DND-41 (cell line): ENCODE results near the gene ANAPC15.

Source experiments
- ATAC-seq: fragments of 200-7000 bp; cut with Tn5 transposase; 3 replicates; pipeline ENCODE4 v1.9.1; 2021; ENCODE audit warnings: low read depth; ENCODE audit not compliant: insufficient read depth
- DNase-seq: peaks from one replicate; pipeline ENCODE4 v3.0.0-alpha.2; 2020
- H2AFZ ChIP-seq: 2 replicates; pipeline ENCODE4 v1.6.0; 2012; ENCODE audit warnings: low read depth, low read length
- H3K27ac ChIP-seq: 2 replicates; pipeline ENCODE4 v1.5.1; 2012; ENCODE audit warnings: low read length, inconsistent platforms
- H3K27me3 ChIP-seq: fragments of 200-600 bp; sonication (generic); 2 replicates; pipeline ENCODE4 v1.6.0; 2012; ENCODE audit warnings: low read length, mild to moderate bottlenecking, inconsistent platforms; ENCODE audit not compliant: insufficient read depth, poor library complexity
- H3K36me3 ChIP-seq: 2 replicates; pipeline ENCODE4 v1.5.1; 2012; ENCODE audit warnings: low read length, inconsistent platforms; ENCODE audit not compliant: insufficient read depth
- H3K4me1 ChIP-seq: 2 replicates; pipeline ENCODE4 v1.5.1; 2012; ENCODE audit warnings: mild to moderate bottlenecking, low read length; ENCODE audit not compliant: insufficient read depth
- H3K4me2 ChIP-seq: 2 replicates; pipeline ENCODE4 v1.6.0; 2012; ENCODE audit warnings: mild to moderate bottlenecking, moderate library complexity, low read length, inconsistent platforms; ENCODE audit not compliant: insufficient read depth
- H3K4me3 ChIP-seq, 2 experiments: fragments of 200-600 bp in 1 of 2; shearing (Covaris generic) in 1 of 2; 2 replicates each; pipeline ENCODE4 v1.5.1; 2012 to 2016; ENCODE audit warnings: inconsistent platforms in 2 of 2, low read length in 2 of 2, mild to moderate bottlenecking in 2 of 2, low read depth in 1 of 2, moderate library complexity in 1 of 2
- H3K79me2 ChIP-seq: 2 replicates; pipeline ENCODE4 v1.6.0; 2012; ENCODE audit warnings: low read length, inconsistent platforms; ENCODE audit not compliant: insufficient read depth
- H3K9ac ChIP-seq: 2 replicates; pipeline ENCODE4 v1.6.0; 2012; ENCODE audit warnings: low read depth, mild to moderate bottlenecking, inconsistent platforms, low read length, moderate library complexity
- H3K9me3 ChIP-seq: 2 replicates; pipeline ENCODE4 v1.5.1; 2012; ENCODE audit warnings: low read length, moderate library complexity, mild to moderate bottlenecking, inconsistent platforms; ENCODE audit not compliant: insufficient read depth, severe bottlenecking
- H4K20me1 ChIP-seq: 2 replicates; pipeline ENCODE4 v1.6.0; 2012; ENCODE audit warnings: low read length; ENCODE audit not compliant: insufficient read depth
- EZH2 ChIP-seq: IDR thresholded peaks from 3 replicates; pipeline ENCODE4 v1.6.1; 2012; ENCODE audit warnings: borderline replicate concordance, low read depth, mild to moderate bottlenecking, moderate library complexity, low read length, inconsistent platforms; ENCODE audit not compliant: severe bottlenecking
- TF ChIP-seq, protein P1 (sequence below): IDR thresholded peaks from 2 replicates; pipeline ENCODE4 v1.5.1; 2012; ENCODE audit warnings: borderline replicate concordance, low read length, moderate library complexity, mild to moderate bottlenecking; ENCODE audit not compliant: poor library complexity, severe bottlenecking; ENCODE audit errors: extremely low read depth

ANAPC15 gene

DNA sequence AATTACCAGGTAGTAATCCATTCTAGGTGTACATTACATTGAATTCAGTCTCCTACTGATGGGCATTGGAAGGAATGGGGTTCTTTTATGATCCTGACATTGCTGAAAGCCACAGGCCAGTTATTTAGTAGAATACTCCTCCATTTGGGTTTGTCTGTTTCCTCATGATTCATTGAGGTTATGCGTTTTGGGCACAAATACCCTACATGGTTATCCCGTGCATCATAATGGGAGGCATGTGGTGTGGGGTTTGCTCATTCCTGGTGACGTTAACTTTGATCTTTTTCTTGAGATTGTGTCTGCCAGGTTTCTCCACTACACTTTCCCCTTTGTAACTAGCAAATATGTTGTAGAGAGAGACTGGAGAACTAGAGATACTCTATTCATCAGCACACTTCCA, 28.6 kb upstream of the ANAPC15 start:
- H2AFZ ChIP-seq: no peak overlapping the region
- no peak for ATAC-seq
- H3K27me3 ChIP-seq: peaks cover 5% of the 10 kb centered on the region
- no peaks in the 10 kb centered on the region for H4K20me1 ChIP-seq
- peaks cover 3% of the 10 kb centered on the region; the same call in 1 of the 2 replicates for H3K4me1 ChIP-seq
- TF ChIP-seq, protein P1, sequence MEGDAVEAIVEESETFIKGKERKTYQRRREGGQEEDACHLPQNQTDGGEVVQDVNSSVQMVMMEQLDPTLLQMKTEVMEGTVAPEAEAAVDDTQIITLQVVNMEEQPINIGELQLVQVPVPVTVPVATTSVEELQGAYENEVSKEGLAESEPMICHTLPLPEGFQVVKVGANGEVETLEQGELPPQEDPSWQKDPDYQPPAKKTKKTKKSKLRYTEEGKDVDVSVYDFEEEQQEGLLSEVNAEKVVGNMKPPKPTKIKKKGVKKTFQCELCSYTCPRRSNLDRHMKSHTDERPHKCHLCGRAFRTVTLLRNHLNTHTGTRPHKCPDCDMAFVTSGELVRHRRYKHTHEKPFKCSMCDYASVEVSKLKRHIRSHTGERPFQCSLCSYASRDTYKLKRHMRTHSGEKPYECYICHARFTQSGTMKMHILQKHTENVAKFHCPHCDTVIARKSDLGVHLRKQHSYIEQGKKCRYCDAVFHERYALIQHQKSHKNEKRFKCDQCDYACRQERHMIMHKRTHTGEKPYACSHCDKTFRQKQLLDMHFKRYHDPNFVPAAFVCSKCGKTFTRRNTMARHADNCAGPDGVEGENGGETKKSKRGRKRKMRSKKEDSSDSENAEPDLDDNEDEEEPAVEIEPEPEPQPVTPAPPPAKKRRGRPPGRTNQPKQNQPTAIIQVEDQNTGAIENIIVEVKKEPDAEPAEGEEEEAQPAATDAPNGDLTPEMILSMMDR: no peak
- no peak for TF ChIP-seq EZH2
- H3K36me3 ChIP-seq: no peaks in the 10 kb centered on the region
- no peak overlapping the region for H3K27ac ChIP-seq
- H3K79me2 ChIP-seq: no peaks in the 10 kb centered on the region
- no peak for DNase-seq
- H3K9ac ChIP-seq: no peak overlapping the region
- no peaks in the 10 kb centered on the region for H3K9me3 ChIP-seq
- H3K4me2 ChIP-seq: no peak overlapping the region
- H3K4me3 ChIP-seq: no peak overlapping the region

DNA sequence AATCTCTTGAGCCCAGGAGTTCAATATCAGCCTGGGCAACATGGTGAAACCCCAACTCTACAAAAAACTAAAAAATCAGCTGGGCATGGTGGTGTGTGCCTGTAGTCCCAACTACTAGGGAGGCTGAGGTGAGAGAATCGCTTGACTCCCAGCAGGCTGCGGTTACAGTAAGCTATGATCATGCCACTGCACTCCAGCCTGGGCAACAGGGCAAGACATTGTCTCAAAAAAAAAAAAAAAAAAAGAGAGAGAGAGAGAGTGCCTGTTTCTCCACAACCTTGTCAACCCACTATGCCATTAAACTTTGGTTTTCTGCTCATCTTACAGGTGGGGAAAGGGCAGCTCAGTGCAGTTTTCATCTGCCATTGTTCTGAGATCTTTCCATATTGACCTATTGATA, 28.2 kb upstream of the ANAPC15 start:
- no peak overlapping the region for H3K4me3 ChIP-seq
- TF ChIP-seq, protein P1: no peak
- TF ChIP-seq EZH2: no peak
- no peak for DNase-seq
- no peak overlapping the region for H3K4me2 ChIP-seq
- no peak for ATAC-seq
- no peak overlapping the region for H3K9ac ChIP-seq
- no peaks in the 10 kb centered on the region for H4K20me1 ChIP-seq
- no peaks in the 10 kb centered on the region for H3K36me3 ChIP-seq
- H3K4me1 ChIP-seq: peaks cover 3% of the 10 kb centered on the region; the same call in 1 of the 2 replicates
- no peak overlapping the region for H2AFZ ChIP-seq
- H3K79me2 ChIP-seq: no peaks in the 10 kb centered on the region
- peaks cover 5% of the 10 kb centered on the region for H3K27me3 ChIP-seq
- H3K27ac ChIP-seq: no peak overlapping the region
- no peaks in the 10 kb centered on the region for H3K9me3 ChIP-seq

DNA sequence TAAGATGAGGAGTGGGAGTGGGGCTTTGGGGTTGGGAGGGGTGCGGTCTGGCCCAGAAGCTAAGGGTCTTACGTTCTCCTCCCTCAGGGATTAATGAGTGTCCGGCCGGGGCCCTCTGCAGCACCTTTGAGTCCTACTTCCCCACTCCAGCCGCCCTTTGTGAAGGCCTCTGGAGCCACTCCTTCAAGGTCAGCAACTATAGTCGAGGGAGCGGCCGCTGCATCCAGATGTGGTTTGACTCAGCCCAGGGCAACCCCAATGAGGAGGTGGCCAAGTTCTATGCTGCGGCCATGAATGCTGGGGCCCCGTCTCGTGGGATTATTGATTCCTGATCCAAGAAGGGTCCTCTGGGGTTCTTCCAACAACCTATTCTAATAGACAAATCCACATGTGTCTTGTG, 27.0 kb upstream of the ANAPC15 start:
- no peak overlapping the region for H3K9ac ChIP-seq
- ATAC-seq (no peak), DNase-seq (no peak)
- no peak overlapping the region for H3K4me2 ChIP-seq
- H3K4me3 ChIP-seq: no peak overlapping the region
- no peak for TF ChIP-seq EZH2
- TF ChIP-seq, protein P1: no peak
- no peaks in the 10 kb centered on the region for H3K36me3 ChIP-seq
- peaks cover 3% of the 10 kb centered on the region; the same call in 1 of the 2 replicates for H3K4me1 ChIP-seq
- H3K27ac ChIP-seq: no peak overlapping the region
- H3K27me3 ChIP-seq: peaks cover 5% of the 10 kb centered on the region
- H3K9me3 ChIP-seq: no peaks in the 10 kb centered on the region
- no peaks in the 10 kb centered on the region for H4K20me1 ChIP-seq
- H2AFZ ChIP-seq: no peak overlapping the region
- H3K79me2 ChIP-seq: no peaks in the 10 kb centered on the region
